GM23338 (cell line): ENCODE data around the gene AQP9. TPM values are rescaled to one million over a fixed set of nuclear protein-coding genes. Genes with fewer than 3 reads are reported as not detected.

Source experiments
- ATAC-seq: fragments of 200-7000 bp; cut with Tn5 transposase; 3 replicates; pipeline ENCODE4 v1.9.1; 2020
- DNase-seq: peaks from one replicate; pipeline ENCODE4 v3.0.0-alpha.2; 2015; ENCODE audit warnings: low spot score
- H2AFZ ChIP-seq: fragments of 200-600 bp; sonication (generic); 2 replicates; pipeline ENCODE4 v1.8.0; 2016; ENCODE audit warnings: antibody characterized with exemption, mild to moderate bottlenecking, moderate library complexity
- H3F3A ChIP-seq: fragments of 200-600 bp; sonication (generic); replicated peaks from 2 replicates; pipeline ENCODE4 v1.8.0; 2017; ENCODE audit warnings: antibody characterized with exemption, mixed run types, low read depth
- H3K27ac ChIP-seq: fragments of 200-600 bp; sonication (generic); 2 replicates; pipeline ENCODE4 v1.6.1; 2016; ENCODE audit warnings: low read depth
- H3K27me3 ChIP-seq: fragments of 200-600 bp; sonication (generic); 2 replicates; pipeline ENCODE4 v1.8.0; 2016; ENCODE audit warnings: mild to moderate bottlenecking, mixed run types, moderate library complexity; ENCODE audit not compliant: insufficient read depth
- H3K36me3 ChIP-seq: fragments of 200-600 bp; sonication (generic); 2 replicates; pipeline ENCODE4 v1.8.0; 2016; ENCODE audit warnings: mild to moderate bottlenecking; ENCODE audit not compliant: insufficient read depth
- H3K4me1 ChIP-seq: fragments of 200-600 bp; sonication (generic); 2 replicates; pipeline ENCODE4 v1.8.0; 2016; ENCODE audit warnings: mild to moderate bottlenecking, moderate library complexity; ENCODE audit not compliant: insufficient read depth
- H3K4me2 ChIP-seq: fragments of 200-600 bp; sonication (generic); 2 replicates; pipeline ENCODE4 v1.7.1; 2017; ENCODE audit warnings: mixed run types
- H3K4me3 ChIP-seq: fragments of 200-600 bp; sonication (generic); 2 replicates; pipeline ENCODE4 v1.6.1; 2016; ENCODE audit warnings: mixed run types
- H3K79me2 ChIP-seq: fragments of 200-600 bp; sonication (generic); replicated peaks from 2 replicates; pipeline ENCODE4 v1.8.0; 2017; ENCODE audit warnings: mild to moderate bottlenecking; ENCODE audit not compliant: insufficient read depth
- H3K9me2 ChIP-seq: fragments of 200-600 bp; sonication (generic); 2 replicates; pipeline ENCODE4 v1.8.0; 2017; ENCODE audit not compliant: insufficient read depth
- H4K20me1 ChIP-seq: fragments of 200-600 bp; sonication (generic); replicated peaks from 2 replicates; pipeline ENCODE4 v1.8.0; 2017; ENCODE audit warnings: mild to moderate bottlenecking; ENCODE audit not compliant: insufficient read depth
- H3K27ac Mint-ChIP-seq: 2 replicates; pipeline ENCODE4 v1.8.0; 2020; ENCODE audit warnings: inconsistent platforms, mild to moderate bottlenecking, moderate library complexity, mixed read lengths
- H3K27me3 Mint-ChIP-seq: 3 replicates; pipeline ENCODE4 v1.8.0; 2022; ENCODE audit warnings: low read depth, mild to moderate bottlenecking, moderate library complexity, mixed read lengths, inconsistent platforms; ENCODE audit not compliant: insufficient read depth, poor library complexity
- H3K36me3 Mint-ChIP-seq: 3 replicates; pipeline ENCODE4 v1.8.0; 2021; ENCODE audit warnings: low read depth, mild to moderate bottlenecking, inconsistent platforms, moderate library complexity, mixed read lengths
- H3K4me1 Mint-ChIP-seq: 3 replicates; pipeline ENCODE4 v1.8.0; 2020; ENCODE audit warnings: mild to moderate bottlenecking, inconsistent platforms, mixed read lengths
- H3K4me3 Mint-ChIP-seq: 3 replicates; pipeline ENCODE4 v1.8.0; 2021; ENCODE audit warnings: moderate library complexity, mild to moderate bottlenecking, inconsistent platforms, mixed read lengths
- H3K9me3 Mint-ChIP-seq: 3 replicates; pipeline ENCODE4 v1.8.0; 2020; ENCODE audit warnings: moderate library complexity, mild to moderate bottlenecking, inconsistent platforms, mixed read lengths
- CREB1 ChIP-seq: fragments of 250-450 bp; sonication (Bioruptor Pico); IDR thresholded peaks from 2 replicates; pipeline ENCODE4 v1.5.0; 2020; ENCODE audit warnings: low read depth, mild to moderate bottlenecking, moderate library complexity
- EZH2phosphoT487 ChIP-seq: fragments of 200-600 bp; sonication (generic); IDR thresholded peaks from one replicate; pipeline ENCODE4 v1.8.1; 2018; ENCODE audit warnings: antibody characterized with exemption; ENCODE audit not compliant: unreplicated experiment
- JUNB ChIP-seq: IDR thresholded peaks from one replicate; pipeline ENCODE4 v1.6.1; 2016; ENCODE audit warnings: antibody characterized with exemption; ENCODE audit not compliant: unreplicated experiment
- polyA plus RNA-seq: library from polyadenylated mRNA; unstranded; fragments of >200 nt; fragmentation: Nextera tagmentation; extraction: Ambion mirVana; gene quantifications from 2 replicates; pipeline ENCODE4 v1.2.1, GENCODE V29; 2016
- total RNA-seq: library from RNA; depleted of rRNA; stranded (reverse); fragments of >200 nt; shearing (Covaris generic); gene quantifications from 2 replicates; pipeline ENCODE4 v1.2.3, GENCODE V29; 2014
- TF ChIP-seq, protein P1 (sequence below): fragments of 250-450 bp; sonication (Bioruptor Pico); IDR thresholded peaks from 2 replicates; pipeline ENCODE4 v1.5.0; 2020; ENCODE audit warnings: mild to moderate bottlenecking, moderate library complexity
- TF ChIP-seq, protein P2 (sequence below), 2 experiments: fragments of 200-600 bp in 1 of 2; sonication (generic) in 1 of 2; conservative IDR thresholded peaks; 2 replicates each; pipeline versions ENCODE4 v1.5.1 to v1.6.1; 2016 to 2017; ENCODE audit warnings: antibody characterized with exemption in 2 of 2, low read depth in 2 of 2, mild to moderate bottlenecking in 2 of 2, moderate library complexity in 1 of 2

The AQP9 gene
- total and polyA plus RNA-seq, 2 experiments from 2014 or later: not detected

DNA sequence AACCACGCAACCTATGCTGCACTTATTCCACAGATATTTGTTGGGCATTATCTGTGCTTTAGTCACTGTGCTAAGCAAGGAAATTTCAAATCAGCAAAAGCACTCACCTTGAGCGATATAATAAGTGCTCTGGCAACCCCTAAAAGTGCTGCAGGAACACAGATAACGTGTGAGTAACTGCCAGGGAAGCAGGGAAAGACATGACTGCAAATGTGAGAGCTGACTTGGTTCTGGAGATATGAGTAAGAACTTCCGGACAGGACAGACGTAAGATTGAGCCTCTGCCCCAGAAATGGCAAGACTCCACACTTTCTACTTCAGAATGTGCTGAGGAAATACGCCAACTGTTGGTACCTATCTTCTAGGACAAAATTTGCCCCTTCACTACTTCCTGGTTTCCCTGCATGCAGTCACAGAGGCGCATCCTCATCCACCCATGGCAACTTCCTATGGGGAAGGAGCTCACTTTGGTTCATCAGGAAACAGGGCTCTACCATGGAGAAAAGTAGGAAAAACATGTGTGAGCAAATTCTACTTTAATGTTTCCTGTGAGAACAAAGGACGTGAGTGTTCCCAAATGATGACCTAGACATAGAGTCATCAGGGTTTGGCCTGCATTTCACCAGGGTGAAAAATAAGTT, 41.7 kb downstream of the AQP9 start:
- no peak for TF ChIP-seq CREB1 (CRISPR knock-in tag)
- TF ChIP-seq JUNB: no peak
- H3K27ac ChIP-seq: no peak overlapping the region
- H3K27me3 Mint-ChIP-seq: no peaks in the 10 kb centered on the region
- H3K36me3 Mint-ChIP-seq: no peaks in the 10 kb centered on the region
- no peaks in the 10 kb centered on the region for H3K27me3 ChIP-seq
- no peaks in the 10 kb centered on the region for H3K4me1 Mint-ChIP-seq
- H3K4me1 ChIP-seq: no peaks in the 10 kb centered on the region
- H3K4me3 Mint-ChIP-seq: no peak overlapping the region
- no peaks in the 10 kb centered on the region for H4K20me1 ChIP-seq
- no peak overlapping the region for H3K27ac Mint-ChIP-seq
- no peak overlapping the region for H3K4me2 ChIP-seq
- no peaks in the 10 kb centered on the region for H3K9me2 ChIP-seq
- no peak overlapping the region for H3K4me3 ChIP-seq
- H3F3A ChIP-seq: no peaks in the 10 kb centered on the region
- H3K9me3 Mint-ChIP-seq: no peaks in the 10 kb centered on the region
- H3K79me2 ChIP-seq: no peaks in the 10 kb centered on the region
- ATAC-seq (no peak), DNase-seq (no peak)
- peak overlapping the region; percentile 74; the same call in 1 of the 2 replicates for H2AFZ ChIP-seq
- no peaks in the 10 kb centered on the region for H3K36me3 ChIP-seq

DNA sequence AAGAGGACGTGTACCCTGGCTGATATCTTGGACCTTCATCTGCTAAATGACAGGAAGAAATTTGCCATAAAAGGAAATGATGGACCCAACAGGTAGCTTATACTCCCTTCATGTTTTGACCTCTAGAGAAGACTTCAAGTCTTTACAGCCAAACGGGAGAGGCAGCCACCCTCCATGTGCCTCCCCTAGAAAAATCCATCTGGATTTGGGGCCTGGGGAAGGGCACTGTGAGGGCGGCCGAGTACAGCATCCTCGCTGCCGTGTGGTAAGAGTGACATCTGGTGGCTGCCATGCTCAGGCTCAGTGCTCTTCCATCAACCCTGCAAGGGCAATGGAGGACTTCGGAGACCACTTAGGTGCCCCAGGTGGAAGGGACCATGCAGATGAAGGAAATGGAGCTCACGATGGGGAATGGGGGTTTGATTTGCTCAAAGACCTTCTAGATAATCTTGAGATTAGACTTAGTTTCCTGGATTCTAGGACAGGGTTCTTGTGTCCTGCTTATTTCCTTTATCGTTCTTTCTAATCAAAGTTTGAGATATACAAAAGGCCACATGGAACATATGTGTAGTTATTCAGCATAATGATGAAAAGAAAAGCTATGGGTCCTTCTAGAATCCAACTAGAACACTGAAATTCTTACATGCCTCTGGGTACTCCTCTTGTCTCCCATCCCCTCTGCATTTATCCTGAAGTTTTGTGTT, 44.4 kb downstream of the AQP9 start:
- no peaks in the 10 kb centered on the region for H3K79me2 ChIP-seq
- no peak overlapping the region for H3K27ac ChIP-seq
- Mint-ChIP-seq H3K27ac (no peak overlapping the region), H3K9me3 (no peaks in the 10 kb centered on the region), H3K36me3 (no peaks in the 10 kb centered on the region), H3K4me1 (peaks cover 4% of the 10 kb centered on the region; the same call in 1 of the 3 replicates), H3K27me3 (no peaks in the 10 kb centered on the region), H3K4me3 (no peak overlapping the region)
- no peaks in the 10 kb centered on the region for H3K27me3 ChIP-seq
- H3K36me3 ChIP-seq: no peaks in the 10 kb centered on the region
- H3K9me2 ChIP-seq: no peaks in the 10 kb centered on the region
- ATAC-seq (peak; percentile 100), DNase-seq (peak; percentile 83)
- peak overlapping the region; percentile 82; the same call in 1 of the 2 replicates for H2AFZ ChIP-seq
- TF ChIP-seq, protein P1, sequence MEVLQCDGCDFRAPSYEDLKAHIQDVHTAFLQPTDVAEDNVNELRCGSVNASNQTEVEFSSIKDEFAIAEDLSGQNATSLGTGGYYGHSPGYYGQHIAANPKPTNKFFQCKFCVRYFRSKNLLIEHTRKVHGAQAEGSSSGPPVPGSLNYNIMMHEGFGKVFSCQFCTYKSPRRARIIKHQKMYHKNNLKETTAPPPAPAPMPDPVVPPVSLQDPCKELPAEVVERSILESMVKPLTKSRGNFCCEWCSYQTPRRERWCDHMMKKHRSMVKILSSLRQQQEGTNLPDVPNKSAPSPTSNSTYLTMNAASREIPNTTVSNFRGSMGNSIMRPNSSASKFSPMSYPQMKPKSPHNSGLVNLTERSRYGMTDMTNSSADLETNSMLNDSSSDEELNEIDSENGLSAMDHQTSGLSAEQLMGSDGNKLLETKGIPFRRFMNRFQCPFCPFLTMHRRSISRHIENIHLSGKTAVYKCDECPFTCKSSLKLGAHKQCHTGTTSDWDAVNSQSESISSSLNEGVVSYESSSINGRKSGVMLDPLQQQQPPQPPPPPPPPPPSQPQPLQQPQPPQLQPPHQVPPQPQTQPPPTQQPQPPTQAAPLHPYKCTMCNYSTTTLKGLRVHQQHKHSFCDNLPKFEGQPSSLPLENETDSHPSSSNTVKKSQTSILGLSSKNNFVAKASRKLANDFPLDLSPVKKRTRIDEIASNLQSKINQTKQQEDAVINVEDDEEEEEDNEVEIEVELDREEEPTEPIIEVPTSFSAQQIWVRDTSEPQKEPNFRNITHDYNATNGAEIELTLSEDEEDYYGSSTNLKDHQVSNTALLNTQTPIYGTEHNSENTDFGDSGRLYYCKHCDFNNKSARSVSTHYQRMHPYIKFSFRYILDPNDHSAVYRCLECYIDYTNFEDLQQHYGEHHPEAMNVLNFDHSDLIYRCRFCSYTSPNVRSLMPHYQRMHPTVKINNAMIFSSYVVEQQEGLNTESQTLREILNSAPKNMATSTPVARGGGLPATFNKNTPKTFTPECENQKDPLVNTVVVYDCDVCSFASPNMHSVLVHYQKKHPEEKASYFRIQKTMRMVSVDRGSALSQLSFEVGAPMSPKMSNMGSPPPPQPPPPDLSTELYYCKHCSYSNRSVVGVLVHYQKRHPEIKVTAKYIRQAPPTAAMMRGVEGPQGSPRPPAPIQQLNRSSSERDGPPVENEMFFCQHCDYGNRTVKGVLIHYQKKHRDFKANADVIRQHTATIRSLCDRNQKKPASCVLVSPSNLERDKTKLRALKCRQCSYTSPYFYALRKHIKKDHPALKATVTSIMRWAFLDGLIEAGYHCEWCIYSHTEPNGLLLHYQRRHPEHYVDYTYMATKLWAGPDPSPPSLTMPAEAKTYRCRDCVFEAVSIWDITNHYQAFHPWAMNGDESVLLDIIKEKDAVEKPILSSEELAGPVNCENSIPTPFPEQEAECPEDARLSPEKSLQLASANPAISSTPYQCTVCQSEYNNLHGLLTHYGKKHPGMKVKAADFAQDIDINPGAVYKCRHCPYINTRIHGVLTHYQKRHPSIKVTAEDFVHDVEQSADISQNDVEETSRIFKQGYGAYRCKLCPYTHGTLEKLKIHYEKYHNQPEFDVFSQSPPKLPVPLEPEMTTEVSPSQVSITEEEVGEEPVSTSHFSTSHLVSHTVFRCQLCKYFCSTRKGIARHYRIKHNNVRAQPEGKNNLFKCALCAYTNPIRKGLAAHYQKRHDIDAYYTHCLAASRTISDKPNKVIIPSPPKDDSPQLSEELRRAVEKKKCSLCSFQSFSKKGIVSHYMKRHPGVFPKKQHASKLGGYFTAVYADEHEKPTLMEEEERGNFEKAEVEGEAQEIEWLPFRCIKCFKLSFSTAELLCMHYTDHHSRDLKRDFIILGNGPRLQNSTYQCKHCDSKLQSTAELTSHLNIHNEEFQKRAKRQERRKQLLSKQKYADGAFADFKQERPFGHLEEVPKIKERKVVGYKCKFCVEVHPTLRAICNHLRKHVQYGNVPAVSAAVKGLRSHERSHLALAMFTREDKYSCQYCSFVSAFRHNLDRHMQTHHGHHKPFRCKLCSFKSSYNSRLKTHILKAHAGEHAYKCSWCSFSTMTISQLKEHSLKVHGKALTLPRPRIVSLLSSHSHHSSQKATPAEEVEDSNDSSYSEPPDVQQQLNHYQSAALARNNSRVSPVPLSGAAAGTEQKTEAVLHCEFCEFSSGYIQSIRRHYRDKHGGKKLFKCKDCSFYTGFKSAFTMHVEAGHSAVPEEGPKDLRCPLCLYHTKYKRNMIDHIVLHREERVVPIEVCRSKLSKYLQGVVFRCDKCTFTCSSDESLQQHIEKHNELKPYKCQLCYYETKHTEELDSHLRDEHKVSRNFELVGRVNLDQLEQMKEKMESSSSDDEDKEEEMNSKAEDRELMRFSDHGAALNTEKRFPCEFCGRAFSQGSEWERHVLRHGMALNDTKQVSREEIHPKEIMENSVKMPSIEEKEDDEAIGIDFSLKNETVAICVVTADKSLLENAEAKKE (CRISPR knock-in tag): 0 out of 2 replicates have a peak, but pooled peaks have one; percentile 48
- TF ChIP-seq, protein P2, sequence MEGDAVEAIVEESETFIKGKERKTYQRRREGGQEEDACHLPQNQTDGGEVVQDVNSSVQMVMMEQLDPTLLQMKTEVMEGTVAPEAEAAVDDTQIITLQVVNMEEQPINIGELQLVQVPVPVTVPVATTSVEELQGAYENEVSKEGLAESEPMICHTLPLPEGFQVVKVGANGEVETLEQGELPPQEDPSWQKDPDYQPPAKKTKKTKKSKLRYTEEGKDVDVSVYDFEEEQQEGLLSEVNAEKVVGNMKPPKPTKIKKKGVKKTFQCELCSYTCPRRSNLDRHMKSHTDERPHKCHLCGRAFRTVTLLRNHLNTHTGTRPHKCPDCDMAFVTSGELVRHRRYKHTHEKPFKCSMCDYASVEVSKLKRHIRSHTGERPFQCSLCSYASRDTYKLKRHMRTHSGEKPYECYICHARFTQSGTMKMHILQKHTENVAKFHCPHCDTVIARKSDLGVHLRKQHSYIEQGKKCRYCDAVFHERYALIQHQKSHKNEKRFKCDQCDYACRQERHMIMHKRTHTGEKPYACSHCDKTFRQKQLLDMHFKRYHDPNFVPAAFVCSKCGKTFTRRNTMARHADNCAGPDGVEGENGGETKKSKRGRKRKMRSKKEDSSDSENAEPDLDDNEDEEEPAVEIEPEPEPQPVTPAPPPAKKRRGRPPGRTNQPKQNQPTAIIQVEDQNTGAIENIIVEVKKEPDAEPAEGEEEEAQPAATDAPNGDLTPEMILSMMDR (conservative IDR thresholded peaks at IDR 0.05; ENCODE audit: low read depth in 2 of 2): peak; percentile 80 to 99
- TF ChIP-seq EZH2phosphoT487: no peak
- H3K4me2 ChIP-seq: no peak overlapping the region
- H3F3A ChIP-seq: no peaks in the 10 kb centered on the region
- no peaks in the 10 kb centered on the region for H3K4me1 ChIP-seq
- no peak overlapping the region for H3K4me3 ChIP-seq
- H4K20me1 ChIP-seq: no peaks in the 10 kb centered on the region
